ENCODE results near the gene CLIC1. TPM values are rescaled to one million over a fixed set of nuclear protein-coding genes. Genes with fewer than 3 reads are reported as not detected.

Gene CLIC1
- total RNA-seq, 1 experiment from 2014 or later: 431 TPM

- BruUV-seq (replicated peaks): no TSS peak
- Histone ChIP-seq H3K27me3 (replicated peaks; ENCODE audit: insufficient read depth, low read depth, low read length, poor library complexity) (no peaks in the 10 kb centered on the region), H3K4me1 (ENCODE audit: insufficient read depth, low read length, poor library complexity, severe bottlenecking) (peaks cover 11% of the 10 kb centered on the region), H3K27ac (ENCODE audit: low read depth, low read length, poor library complexity, severe bottlenecking) (no peak overlapping the region), H3K36me3 (ENCODE audit: insufficient read depth, low read length, poor library complexity, severe bottlenecking) (peaks cover 34% of the 10 kb centered on the region), H3K9me3 (ENCODE audit: low read depth, low read length, poor library complexity, severe bottlenecking) (no peaks in the 10 kb centered on the region), H3K4me3 (ENCODE audit: low read depth, low read length, poor library complexity, severe bottlenecking) (no peak overlapping the region)
- ChIA-PET POLR2A (ENCODE audit: low non-redundant PET) (no interaction called here), CTCF (no interaction called here)
- no peak for DNase-seq (ENCODE audit: low spot score)
- intact Hi-C loops (cut with micrococcal nuclease; ENCODE audit: unreplicated experiment): no loop called here
- TF ChIP-seq CTCF (conservative IDR thresholded peaks at IDR 0.05; ENCODE audit: low read depth, low read length) (no peak), EZH2 (IDR thresholded peaks at IDR 0.05; ENCODE audit: borderline replicate concordance, low read depth, low read length, poor library complexity, severe bottlenecking) (no peak)
Observed at GRCh38 chr6:31727034-31727716, 9.2 kb downstream of the CLIC1 start.

GRCh38 chr6:31725502-31726350 lies 10.6 kb downstream of the CLIC1 start:
- BruUV-seq (replicated peaks): no TSS peak
- Histone ChIP-seq H3K27me3 (replicated peaks; ENCODE audit: insufficient read depth, low read depth, low read length, poor library complexity) (no peaks in the 10 kb centered on the region), H3K36me3 (ENCODE audit: insufficient read depth, low read length, poor library complexity, severe bottlenecking) (peaks cover 20% of the 10 kb centered on the region), H3K9me3 (ENCODE audit: low read depth, low read length, poor library complexity, severe bottlenecking) (no peaks in the 10 kb centered on the region), H3K4me1 (ENCODE audit: insufficient read depth, low read length, poor library complexity, severe bottlenecking) (peaks cover 11% of the 10 kb centered on the region), H3K27ac (ENCODE audit: low read depth, low read length, poor library complexity, severe bottlenecking) (no peak overlapping the region), H3K4me3 (ENCODE audit: low read depth, low read length, poor library complexity, severe bottlenecking) (no peak overlapping the region)
- CTCF ChIA-PET: no interaction called here
- TF ChIP-seq EZH2 (IDR thresholded peaks at IDR 0.05; ENCODE audit: borderline replicate concordance, low read depth, low read length, poor library complexity, severe bottlenecking) (no peak), CTCF (conservative IDR thresholded peaks at IDR 0.05; ENCODE audit: low read depth, low read length) (no peak)
- intact Hi-C loops (cut with micrococcal nuclease; ENCODE audit: unreplicated experiment): no loop called here
- POLR2A ChIA-PET (ENCODE audit: low non-redundant PET): interaction anchor here (0.7 kb wide), 1 partner anchor 119 kb away, joined by 3 read pairs; no protein-coding TSS in a partner anchor
- DNase-seq (ENCODE audit: low spot score): no peak

GRCh38 chr6:31723980-31724691 lies 12.2 kb downstream of the CLIC1 start:
- Histone ChIP-seq H3K27me3 (replicated peaks; ENCODE audit: insufficient read depth, low read depth, low read length, poor library complexity) (no peaks in the 10 kb centered on the region), H3K4me3 (ENCODE audit: low read depth, low read length, poor library complexity, severe bottlenecking) (no peak overlapping the region), H3K27ac (ENCODE audit: low read depth, low read length, poor library complexity, severe bottlenecking) (no peak overlapping the region), H3K4me1 (ENCODE audit: insufficient read depth, low read length, poor library complexity, severe bottlenecking) (peaks cover 6% of the 10 kb centered on the region), H3K36me3 (ENCODE audit: insufficient read depth, low read length, poor library complexity, severe bottlenecking) (peaks cover 19% of the 10 kb centered on the region), H3K9me3 (ENCODE audit: low read depth, low read length, poor library complexity, severe bottlenecking) (no peaks in the 10 kb centered on the region)
- no TSS peak for BruUV-seq (replicated peaks)
- CTCF ChIA-PET: no interaction called here
- TF ChIP-seq CTCF (conservative IDR thresholded peaks at IDR 0.05; ENCODE audit: low read depth, low read length): no peak
- TF ChIP-seq EZH2 (IDR thresholded peaks at IDR 0.05; ENCODE audit: borderline replicate concordance, low read depth, low read length, poor library complexity, severe bottlenecking): no peak
- POLR2A ChIA-PET (ENCODE audit: low non-redundant PET): no interaction called here
- no peak for DNase-seq (ENCODE audit: low spot score)
- intact Hi-C loops (cut with micrococcal nuclease; ENCODE audit: unreplicated experiment): no loop called here

All from A673 (cell line).